GM18873 (cell line): ENCODE data around the gene SLC48A1.

Source experiments
- ATAC-seq: cut with Tn5 transposase; IDR thresholded peaks from one replicate; pipeline ENCODE4 v1.9.1; 2021; ENCODE audit warnings: mild to moderate bottlenecking, moderate library complexity, moderate number of reproducible peaks; ENCODE audit not compliant: unreplicated experiment, low FRiP score

The SLC48A1 gene

DNA sequence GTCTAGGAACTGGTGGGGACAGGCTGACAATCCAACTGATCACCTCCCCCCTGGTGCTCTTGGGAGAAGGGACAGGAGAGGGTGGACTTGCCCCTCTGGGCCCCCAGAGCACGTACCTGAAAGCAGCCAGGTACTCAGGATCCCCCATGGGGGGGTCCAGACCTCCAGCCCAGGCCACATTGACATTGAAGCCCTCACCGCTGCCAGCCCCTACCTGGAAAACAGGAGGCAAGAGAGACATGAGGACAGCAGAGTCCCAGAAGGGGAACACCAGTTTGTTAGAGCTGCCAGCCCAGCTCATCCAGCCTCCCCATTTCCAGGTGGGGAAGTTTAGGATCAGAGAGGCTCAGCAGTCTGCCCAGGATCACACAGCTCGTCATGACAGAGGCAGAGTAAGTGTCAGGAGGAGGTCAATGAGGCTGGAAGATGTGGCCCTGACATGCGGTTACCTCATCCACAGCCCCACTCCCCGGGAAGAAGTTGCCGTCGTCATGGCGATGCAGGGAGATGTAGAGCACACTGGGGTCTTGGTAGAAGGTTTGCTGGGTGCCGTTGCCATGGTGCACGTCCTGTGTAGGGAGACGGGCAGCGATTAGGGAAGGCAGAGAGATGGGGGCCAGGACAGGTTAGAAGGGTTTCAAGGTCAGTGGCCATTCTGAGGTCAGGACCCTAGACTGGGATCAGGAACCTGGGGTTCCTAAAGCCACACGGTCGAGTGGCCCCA lies 14.7 kb downstream of the SLC48A1 start:
- ATAC-seq: no peak

DNA sequence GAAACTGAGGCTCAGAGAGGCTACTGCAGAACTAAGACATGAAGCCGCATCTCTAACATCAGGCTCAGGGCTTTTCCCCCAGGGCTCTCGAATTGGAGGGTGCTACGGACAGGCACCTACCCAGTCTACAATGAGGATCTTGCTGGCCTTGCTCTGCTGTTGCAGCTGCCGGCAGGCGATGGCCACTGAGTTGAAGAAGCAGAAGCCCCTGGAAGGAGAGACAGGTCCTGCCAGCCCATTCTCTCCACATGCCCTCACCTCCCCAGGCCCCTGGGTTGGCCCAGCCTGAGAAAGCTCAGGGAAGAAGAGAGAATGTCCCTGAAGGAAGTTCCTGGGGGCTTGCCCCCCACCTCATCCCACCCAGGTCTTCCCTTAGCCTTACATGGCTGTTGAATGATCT lies 16.1 kb downstream of the SLC48A1 start:
- ATAC-seq: no peak

DNA sequence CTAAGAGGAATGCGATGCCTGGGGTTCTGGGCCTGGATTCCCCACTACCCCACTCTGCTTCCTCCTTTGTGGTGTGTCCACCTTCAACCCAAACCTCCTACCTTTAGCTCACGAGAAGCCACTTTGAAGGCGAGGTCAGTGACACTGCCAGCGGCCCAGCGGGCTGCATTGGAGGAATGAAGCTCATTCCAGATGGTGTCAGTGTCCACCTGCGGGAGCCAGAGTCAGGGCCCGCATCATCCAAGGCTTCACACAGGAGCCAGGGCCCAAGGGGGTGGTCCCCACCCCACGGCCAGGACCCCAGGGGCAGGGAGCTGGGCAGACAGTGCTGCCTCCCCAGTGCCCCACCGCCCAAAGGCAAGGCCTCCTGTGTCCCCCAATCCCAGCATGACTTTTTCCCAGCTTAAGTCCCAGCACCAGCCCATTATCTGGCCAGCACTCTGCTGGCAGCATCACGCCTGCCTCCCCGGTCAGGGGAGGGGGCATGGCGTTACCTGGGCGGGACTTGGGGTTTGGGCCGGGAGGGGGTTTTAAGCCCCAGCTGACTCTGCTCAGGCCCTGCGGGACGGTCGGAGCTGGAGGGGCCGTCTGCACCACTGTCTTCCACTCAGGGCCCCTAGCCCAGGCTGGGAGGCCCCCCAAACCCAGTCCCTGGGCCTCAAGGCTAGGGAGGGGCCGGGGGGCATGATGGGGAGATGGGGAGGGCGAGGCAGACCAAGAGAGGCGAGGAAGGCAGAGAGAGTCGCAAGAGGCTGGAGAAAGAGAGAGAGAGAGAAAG lies 16.9 kb downstream of the SLC48A1 start:
- ATAC-seq: no peak

DNA sequence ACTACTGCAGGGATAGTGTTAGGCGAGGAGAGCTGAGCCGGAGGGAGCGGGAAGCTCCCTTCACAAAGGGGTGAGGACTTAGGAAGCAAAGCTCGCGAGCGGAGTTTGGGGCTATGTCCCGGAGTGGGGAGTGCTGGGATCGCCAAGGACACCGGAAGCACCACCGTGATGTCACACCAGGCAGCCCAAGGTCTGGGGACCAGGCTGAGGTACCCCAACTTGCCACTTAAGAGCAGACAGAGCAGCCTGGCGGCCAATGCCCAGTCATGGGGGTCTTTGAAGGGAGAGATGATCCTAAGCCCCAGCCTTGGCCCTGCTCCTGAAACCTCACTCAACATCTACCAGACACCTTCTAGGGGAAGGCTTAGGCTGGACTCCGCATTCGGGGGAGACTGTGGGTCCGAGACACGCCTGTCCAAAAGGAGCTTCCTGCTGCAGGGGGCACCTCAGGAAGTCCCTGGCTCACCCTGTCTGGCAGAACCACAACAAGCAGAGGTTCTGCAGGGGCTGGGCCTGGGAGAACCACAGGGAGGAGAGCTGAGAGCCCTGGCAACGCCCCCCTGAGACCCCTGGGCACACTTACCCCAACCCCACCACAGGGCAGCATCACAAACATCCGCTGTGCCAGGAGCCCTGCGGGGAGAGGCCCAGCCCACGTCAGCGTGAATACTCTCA lies 17.8 kb downstream of the SLC48A1 start:
- no peak for ATAC-seq

DNA sequence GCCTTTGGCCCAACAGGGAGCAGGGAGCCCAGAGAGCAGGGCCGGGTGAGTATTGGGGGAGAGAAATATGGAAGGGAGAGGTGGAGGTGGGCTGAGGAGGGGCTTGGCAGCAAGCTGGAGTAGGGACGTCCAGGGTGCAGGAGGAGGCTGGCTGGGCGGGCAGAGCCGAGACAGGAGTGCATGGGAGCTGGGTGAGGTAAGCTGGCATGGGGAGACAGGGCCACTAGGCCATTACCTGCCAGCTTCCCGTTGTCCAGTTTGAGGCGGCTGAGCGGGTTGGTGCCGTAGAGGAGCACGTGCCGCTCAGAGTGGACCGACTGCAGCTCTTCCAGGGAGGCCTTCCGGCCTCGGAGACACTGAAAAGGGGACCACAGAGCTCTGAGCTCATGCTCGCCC lies 18.3 kb downstream of the SLC48A1 start:
- ATAC-seq: no peak

DNA sequence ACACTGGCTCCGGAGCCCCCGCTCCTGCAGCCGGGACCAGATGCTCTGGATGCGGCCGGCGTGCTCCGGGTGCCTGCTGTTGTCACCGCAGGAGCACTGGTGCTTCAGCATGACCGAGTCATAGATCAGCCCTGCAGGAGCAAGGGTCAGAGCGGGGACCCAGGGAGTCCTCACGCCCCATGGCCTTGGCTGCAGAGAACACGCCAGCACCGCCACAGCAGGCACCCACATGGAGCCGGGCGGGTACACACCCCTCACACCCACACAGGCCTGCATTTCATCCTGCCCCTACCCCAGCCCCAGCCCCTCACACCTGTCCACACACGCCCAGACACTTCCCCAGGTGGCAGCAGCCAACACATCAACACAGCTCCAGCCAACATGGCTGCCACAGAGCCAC lies 18.8 kb downstream of the SLC48A1 start:
- no peak for ATAC-seq

DNA sequence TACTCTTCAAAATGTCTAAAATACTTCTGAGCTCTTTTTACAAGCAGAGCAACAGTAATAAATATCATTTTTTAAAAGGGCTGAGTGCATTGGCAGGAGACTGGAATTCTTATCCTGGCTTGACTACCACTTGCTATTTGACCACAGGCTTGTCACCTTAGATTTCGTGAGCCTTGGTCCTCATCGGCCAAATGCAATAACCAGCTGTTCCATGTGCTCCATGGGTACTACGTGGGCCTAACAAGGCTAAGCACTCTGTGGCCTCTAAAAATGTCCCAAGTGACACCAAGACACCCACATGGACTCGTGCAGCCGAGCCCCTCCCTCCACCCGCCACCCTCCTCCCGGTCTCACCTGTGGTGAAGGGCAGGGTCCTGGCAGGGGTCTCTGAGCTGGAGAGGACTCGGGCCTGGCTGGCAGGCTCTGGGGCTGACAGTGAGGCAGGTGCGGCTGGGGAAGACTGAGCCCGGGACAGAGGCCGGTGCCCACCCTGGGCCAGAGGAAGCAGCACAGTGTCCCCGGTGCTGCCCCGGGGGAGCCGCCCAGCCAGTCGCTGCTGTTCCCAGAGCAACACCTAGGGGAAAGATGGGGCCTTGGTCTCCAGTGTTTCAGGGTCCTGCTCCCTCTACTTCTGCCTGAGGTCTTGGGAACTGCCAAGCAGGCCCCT lies 20.1 kb downstream of the SLC48A1 start:
- ATAC-seq: no peak

DNA sequence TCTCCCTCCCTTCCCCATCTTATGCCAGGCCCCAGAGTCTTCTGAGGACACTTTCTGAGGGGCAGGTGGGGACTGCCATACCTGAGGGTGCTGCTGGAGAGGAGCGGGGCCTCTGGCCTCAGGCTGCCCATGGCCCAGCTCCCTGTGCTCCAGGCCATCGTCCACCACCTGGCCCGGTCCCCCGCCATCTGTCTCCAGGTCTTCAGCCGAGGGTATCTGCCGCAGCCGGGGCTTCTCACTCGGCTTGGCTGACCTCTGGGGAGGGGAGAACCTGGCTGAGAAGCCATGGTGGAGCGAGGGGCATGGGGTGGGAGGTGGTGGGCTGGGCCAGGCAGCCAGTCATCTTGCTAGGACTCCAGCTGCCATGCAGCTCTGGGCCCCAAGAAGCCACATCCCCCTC lies 21.6 kb downstream of the SLC48A1 start:
- no peak for ATAC-seq

DNA sequence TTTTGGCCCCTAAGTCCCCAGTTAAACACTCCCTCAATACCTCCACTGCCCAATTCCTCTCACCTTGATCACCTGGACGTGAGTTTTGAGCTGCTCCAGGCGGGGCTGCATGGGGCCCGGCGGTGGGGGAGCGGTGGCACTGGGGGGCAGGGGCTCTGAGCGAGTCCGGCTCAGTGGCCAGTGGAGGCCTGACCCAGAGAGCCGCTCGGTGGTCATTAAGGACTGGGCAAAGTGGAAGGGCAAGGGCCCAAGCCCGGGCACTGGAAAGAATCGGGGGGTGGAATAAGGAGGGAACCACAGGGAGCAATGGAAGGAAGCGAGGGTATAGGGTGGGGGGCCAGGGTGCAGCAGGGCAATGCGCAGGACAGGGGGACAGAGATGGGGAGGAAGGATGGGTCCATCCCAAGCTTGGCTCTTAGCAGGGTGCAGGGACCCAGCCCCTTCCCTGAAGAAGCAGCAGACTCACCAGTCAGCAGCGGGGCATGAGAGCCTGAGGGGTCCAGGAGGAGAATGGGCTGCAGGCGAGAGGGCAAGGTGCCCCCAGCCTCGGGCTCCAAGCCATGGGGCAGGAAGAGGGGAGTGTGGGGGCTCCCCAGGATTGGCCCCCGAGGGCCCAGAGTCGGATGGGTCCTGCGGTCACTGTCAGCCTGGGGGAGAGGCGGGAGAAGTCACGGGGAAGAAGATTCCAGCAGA lies 22.2 kb downstream of the SLC48A1 start:
- no peak for ATAC-seq

DNA sequence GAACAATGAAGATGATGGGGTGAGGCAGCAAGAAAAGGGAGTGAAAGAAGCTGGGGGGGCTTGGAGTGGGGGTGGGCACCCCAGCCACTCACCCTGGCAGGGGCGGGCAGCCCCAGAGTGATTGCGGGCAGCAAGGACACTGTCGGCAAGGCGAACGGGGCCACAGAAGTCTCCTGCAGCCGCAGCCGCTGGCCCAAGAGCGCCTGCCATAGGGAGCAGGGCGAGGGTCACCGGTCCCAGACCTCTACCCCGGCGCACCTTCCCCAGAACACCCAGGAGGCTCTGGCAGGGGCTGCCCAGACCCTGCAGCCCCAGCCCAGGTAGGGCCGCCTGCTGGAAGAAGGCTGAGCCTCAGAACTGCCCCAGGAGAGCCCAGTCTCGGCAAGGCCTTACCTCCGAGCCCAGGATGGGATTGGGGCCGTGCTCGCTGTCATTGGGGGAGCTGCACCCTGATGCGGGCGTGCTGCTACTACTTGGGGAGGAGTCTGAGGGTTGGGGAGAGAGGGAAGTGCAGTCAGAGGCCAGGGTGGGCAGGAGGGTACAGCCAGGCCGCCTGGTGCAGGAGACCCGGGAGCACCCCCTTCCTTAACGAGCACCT lies 22.9 kb downstream of the SLC48A1 start:
- no peak for ATAC-seq

DNA sequence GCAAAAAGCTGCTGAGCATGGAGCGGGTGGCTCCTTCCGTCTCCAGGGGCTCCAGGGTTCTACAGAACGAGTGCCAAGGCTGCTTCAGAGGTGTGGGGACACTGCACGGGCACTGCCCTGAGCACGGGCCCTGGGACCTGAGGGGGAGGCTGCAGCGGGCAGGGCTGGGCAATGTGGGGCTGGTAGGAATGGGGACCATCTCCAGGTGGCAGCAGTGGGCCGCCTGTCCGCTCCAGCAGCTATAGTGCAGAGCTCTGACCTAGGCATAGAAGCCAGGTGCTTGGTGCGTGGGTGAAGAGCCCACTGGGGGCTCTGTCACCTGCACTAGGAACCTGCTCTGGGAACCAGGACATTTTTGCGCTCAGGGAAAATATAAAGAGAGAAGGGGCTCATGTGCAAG lies 24.4 kb downstream of the SLC48A1 start:
- ATAC-seq: no peak

DNA sequence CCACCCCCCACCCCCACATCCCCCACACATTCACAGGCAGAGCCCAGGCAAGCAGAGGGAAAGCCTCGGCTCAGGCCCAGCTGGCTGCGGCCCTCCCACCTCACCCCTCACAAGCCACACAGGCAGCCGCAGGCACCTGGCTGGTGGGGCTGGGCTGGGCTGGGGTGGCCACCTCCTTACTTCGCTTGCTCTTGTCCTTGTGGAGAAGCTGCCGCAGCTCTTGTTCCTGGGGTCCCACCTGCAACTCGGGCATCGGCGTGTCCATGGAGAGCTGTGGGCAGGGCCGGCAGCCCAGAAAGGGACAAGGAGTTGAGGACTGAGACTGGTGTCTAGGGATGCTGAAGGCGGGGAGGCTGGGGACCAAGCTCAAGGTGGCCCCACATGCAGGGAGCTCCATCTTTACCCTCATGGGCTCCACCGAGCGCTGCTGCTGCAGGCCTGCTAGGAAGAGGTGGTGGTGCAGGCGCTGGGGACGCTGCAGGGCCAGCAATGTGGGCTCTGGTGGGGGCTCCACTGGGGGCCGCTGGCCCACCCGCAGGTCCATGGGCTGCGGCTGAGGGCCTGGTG lies 25.4 kb downstream of the SLC48A1 start:
- ATAC-seq: no peak

DNA sequence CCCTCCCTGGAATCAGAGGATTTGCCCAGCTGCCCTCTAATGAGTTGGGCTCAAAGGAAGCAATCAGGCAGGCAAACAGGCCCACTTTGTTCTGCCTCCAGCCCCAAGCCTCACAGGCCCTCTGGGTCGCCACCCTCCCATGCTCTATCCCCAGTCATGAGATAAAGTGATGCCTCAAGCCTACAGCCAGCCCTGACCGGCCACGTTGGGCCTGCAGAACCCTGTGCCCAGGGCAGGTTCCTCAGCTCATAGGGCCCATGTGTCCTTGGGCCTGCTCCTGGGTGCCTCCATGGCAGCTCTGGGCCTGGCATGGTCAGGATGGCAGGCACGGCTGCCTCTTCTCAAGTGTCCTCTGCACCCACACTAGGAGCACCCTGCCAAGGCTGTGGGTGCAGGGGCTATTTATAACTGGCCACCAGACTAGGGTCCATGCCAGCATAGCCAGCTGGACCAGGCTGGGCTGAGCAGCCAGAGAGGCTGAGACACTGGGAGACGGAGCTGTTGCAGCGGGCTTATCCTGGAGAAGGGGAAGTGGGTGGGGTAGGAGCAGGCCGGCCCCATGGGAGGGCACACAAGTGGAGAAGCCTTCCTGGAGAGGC lies 26.4 kb downstream of the SLC48A1 start:
- no peak for ATAC-seq

DNA sequence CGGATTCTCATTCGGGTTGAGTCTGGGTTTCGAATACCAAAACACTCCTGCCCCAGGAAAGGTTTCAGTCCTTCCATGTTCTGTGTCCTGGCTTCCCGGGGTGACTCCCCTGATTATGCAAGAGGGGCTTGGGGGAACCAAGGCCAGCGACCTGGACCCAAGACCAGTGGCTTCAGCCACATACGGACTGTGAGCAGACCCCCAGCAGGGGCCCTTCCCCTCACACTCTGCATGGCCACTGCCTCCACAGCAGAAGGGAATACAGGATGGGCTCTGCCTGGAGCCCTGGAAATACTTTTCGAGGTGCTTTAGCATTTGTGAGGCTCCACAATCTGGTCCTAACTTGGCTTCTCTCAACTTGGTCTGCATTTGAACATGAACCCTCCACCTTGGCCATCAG lies 27.5 kb downstream of the SLC48A1 start:
- no peak for ATAC-seq

DNA sequence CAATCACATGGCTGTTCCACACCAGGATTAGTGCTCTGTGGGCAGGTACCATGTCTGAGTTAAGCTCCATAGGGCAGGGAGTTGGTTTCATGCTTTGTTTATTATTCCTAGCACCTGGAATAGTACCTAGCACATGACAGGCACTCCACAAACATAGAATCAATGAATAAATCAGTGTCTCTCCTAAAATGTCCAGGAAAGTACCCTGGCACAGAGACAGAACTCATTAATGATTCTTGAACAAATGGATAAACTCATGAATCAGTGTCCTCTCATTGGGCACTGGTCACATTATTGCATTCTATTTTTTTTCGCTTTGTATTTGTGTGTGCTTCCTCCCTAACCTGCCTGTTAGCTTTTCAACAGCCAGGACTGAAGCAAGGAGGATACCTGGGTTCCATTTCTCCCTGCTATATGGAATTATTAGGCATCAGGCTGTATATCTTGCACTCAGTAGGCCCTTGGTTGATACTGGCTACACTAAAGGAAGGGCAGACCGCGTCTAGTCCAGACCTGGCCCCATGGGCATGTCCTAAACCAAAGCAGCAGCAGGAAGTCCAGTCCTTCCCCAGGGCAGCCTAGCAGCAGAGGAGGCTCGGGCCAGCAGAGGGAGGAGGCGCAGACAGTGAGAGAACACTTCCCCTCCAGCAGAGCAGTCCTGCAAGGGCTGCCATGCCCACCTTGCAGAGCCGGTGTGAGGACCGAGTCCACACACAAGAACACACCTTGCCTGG lies 28.3 kb downstream of the SLC48A1 start:
- ATAC-seq: no peak

DNA sequence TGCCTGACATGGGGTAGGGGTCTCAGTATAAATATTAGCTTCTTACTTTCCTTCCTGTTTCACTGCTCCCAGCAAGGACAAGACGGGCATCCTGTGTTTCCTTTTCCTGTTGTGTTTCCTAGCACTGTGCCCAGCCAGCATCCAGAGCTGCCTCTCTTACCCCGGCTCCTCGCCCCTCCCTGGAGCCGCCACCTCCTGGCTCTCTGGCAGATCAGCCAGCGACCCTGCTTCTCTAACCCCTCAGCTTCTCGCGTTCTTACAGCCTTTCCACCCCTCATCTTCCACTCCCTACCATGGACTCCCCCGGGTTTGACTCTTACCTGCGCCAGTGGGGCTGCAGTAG lies 28.8 kb downstream of the SLC48A1 start:
- ATAC-seq: no peak

DNA sequence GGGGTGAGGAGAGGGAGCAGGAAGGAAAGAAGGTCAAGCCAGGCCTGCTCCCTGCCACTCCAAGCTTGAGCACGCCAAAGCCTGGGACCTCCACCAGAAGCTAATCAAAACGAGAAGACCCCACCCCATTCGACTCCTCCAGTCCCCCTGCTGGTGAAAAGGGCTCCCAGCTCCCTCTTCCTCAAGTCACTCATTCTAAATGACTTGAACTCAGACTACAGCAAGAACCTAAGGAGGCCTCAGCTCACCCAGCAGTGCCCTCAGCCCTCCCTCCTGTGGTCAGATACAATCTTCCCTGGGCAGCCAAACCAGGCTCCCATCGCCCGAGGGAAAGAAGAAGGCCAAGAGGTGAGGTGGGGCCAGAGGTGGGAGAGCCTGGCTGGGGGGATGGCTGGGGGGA lies 29.3 kb downstream of the SLC48A1 start:
- no peak for ATAC-seq

DNA sequence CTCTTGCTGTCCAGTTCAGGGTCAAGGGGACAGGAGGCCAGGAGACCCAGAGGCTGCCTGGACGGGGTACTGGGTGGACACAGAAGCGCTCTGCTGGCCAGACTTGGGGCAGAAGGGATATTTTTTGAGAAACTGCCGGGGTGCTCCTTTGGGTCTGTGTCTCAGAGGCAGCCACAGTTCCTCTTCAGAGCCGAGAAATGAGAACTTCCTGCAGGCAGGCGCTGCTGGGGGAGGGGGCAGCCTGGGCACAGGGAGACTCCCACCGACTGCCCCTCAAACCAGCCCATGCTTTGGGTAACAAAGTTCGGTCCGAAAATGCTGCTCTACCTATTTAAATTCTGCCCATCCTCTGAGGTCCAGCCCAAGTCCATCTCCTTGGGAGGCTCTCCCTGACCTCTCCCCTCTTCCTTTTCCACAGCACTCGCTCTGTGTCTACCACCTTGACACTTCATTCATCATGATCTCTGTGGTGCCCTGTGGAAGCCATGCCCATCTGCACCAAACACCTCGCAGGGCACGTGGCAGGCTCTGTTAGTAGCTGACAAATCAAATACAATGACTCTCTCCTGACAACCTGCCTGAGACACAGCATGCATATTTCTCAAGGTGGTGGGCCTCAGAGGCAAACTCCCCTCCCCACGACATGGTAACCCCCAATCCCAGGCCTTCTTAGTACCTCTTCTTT lies 30.3 kb downstream of the SLC48A1 start:
- no peak for ATAC-seq
